B cell (primary cell): ENCODE measurements around the gene EML5.

ENCODE experiments used
- CTCF ChIP-seq: fragments of 200-600 bp; IDR thresholded peaks from one replicate; pipeline ENCODE4 v1.8.0; 2022; ENCODE audit warnings: antibody characterized with exemption, mild to moderate bottlenecking
- EZH2 ChIP-seq: IDR thresholded peaks from 2 replicates; pipeline ENCODE4 v1.6.1; 2012; ENCODE audit warnings: borderline replicate concordance, low read depth, mild to moderate bottlenecking, moderate library complexity, low read length; ENCODE audit not compliant: insufficient read depth, poor library complexity, severe bottlenecking

GRCh38 chr14:88563845-88564244 lies 228.9 kb downstream of the EML5 start:
- TF ChIP-seq CTCF (no peak), EZH2 (no peak)
